ENCODE measurements around the gene MYOZ2. TPM values are rescaled to one million over a fixed set of nuclear protein-coding genes. Genes with fewer than 3 reads are reported as not detected.

Gene MYOZ2
- total RNA-seq, 1 donor from 2014 or later: not detected

- no peak overlapping the region for H3K4me3 ChIP-seq (ENCODE audit: low read depth, low read length)
- H3K36me3 ChIP-seq (ENCODE audit: control insufficient read depth, insufficient read depth, low read length): no peaks in the 10 kb centered on the region
- DNase-seq (ENCODE audit: low read depth): no peak
- no peaks in the 10 kb centered on the region for H3K27me3 ChIP-seq (ENCODE audit: control insufficient read depth, insufficient read depth, low read length)
- TF ChIP-seq, protein P1, sequence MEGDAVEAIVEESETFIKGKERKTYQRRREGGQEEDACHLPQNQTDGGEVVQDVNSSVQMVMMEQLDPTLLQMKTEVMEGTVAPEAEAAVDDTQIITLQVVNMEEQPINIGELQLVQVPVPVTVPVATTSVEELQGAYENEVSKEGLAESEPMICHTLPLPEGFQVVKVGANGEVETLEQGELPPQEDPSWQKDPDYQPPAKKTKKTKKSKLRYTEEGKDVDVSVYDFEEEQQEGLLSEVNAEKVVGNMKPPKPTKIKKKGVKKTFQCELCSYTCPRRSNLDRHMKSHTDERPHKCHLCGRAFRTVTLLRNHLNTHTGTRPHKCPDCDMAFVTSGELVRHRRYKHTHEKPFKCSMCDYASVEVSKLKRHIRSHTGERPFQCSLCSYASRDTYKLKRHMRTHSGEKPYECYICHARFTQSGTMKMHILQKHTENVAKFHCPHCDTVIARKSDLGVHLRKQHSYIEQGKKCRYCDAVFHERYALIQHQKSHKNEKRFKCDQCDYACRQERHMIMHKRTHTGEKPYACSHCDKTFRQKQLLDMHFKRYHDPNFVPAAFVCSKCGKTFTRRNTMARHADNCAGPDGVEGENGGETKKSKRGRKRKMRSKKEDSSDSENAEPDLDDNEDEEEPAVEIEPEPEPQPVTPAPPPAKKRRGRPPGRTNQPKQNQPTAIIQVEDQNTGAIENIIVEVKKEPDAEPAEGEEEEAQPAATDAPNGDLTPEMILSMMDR (IDR thresholded peaks at IDR 0.05; ENCODE audit: insufficient read depth, low read length, poor library complexity, severe bottlenecking): no peak
Observed at GRCh38 chr4:119184128-119184527, 48.5 kb downstream of the MYOZ2 start.

DNA sequence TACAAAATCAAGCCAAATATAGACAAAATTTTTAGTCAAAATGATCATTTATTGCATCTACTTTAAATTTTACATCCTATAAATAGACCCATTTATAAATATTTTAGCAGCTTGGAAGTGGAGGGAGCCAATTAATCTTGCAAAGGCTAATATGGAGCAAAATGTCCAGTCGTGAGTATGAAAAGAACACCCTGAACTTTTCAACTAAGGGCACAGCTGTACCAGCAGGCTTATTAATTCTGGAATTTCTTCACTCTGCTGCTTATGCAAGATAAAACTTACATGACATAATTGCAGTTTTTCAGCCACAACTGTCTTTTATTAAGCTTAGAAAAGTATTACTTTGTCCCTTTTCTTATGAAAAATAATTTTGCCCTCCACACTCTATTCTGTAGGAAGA is 54.0 kb downstream of the MYOZ2 start:
- no peaks in the 10 kb centered on the region for H3K36me3 ChIP-seq (ENCODE audit: control insufficient read depth, insufficient read depth, low read length)

DNA sequence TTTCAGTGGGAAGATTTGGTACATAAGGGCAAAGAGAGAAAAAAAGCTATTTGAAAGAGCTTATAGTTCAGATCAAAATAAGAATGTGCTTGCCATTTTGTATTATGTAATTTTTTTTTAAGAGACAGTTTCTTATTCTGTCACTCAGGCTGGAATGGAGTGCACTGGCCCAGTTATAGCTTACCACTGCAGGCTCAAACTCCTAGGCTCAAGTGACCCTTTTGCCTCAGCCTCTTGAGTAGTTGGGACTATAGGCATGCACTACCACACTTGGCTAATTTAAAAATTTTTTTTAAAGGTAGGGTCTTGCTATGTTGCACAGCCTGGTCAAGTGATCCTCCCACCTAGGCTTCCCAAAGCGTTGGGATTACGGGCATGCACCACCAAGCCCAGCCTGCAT is 54.7 kb downstream of the MYOZ2 start:
- Histone ChIP-seq H3K4me3 (ENCODE audit: low read depth, low read length) (no peak overlapping the region), H3K36me3 (ENCODE audit: control insufficient read depth, insufficient read depth, low read length) (no peaks in the 10 kb centered on the region), H3K27me3 (ENCODE audit: control insufficient read depth, insufficient read depth, low read length) (no peaks in the 10 kb centered on the region)
- TF ChIP-seq, protein P1 (IDR thresholded peaks at IDR 0.05; ENCODE audit: insufficient read depth, low read length, poor library complexity, severe bottlenecking): no peak
- no peak for DNase-seq (ENCODE audit: low read depth)

More for the DNA sequence above, 54.0 kb downstream of the MYOZ2 start:
- TF ChIP-seq, protein P1 (IDR thresholded peaks at IDR 0.05; ENCODE audit: insufficient read depth, low read length, poor library complexity, severe bottlenecking): no peak
- DNase-seq (ENCODE audit: low read depth): no peak
- H3K4me3 ChIP-seq (ENCODE audit: low read depth, low read length): no peak overlapping the region
- no peaks in the 10 kb centered on the region for H3K27me3 ChIP-seq (ENCODE audit: control insufficient read depth, insufficient read depth, low read length)

DNA sequence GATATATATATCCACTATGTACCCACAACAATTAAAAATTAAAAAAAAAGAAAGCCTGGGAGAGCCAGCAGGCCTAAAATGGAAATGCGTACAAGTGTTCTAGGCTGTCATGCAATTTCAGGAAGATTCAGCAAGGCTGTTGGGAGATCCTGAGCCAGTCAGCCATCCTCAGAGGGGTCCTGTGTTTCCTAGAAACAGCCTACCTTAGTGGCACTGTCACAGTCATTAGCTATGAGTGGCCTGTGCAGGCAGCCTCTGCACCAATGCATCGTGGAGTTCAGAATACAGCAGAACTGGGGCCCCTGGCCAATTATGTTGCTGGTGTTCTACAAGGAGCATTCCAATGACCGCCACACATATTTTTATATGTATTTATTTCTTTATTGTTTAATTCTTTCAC is 55.9 kb downstream of the MYOZ2 start:
- Histone ChIP-seq H3K36me3 (ENCODE audit: control insufficient read depth, insufficient read depth, low read length) (no peaks in the 10 kb centered on the region), H3K27me3 (ENCODE audit: control insufficient read depth, insufficient read depth, low read length) (no peaks in the 10 kb centered on the region), H3K4me3 (ENCODE audit: low read depth, low read length) (no peak overlapping the region)
- TF ChIP-seq, protein P1 (IDR thresholded peaks at IDR 0.05; ENCODE audit: insufficient read depth, low read length, poor library complexity, severe bottlenecking): no peak
- no peak for DNase-seq (ENCODE audit: low read depth)

GRCh38 chr4:119197772-119198212 is 62.2 kb downstream of the MYOZ2 start:
- no peak for DNase-seq (ENCODE audit: low read depth)
- TF ChIP-seq, protein P1 (IDR thresholded peaks at IDR 0.05; ENCODE audit: insufficient read depth, low read length, poor library complexity, severe bottlenecking): no peak
- no peaks in the 10 kb centered on the region for H3K27me3 ChIP-seq (ENCODE audit: control insufficient read depth, insufficient read depth, low read length)

GRCh38 chr4:119204916-119205315 is 69.3 kb downstream of the MYOZ2 start:
- DNase-seq (ENCODE audit: low read depth): no peak
- Histone ChIP-seq H3K36me3 (ENCODE audit: control insufficient read depth, insufficient read depth, low read length) (no peaks in the 10 kb centered on the region), H3K27me3 (ENCODE audit: control insufficient read depth, insufficient read depth, low read length) (no peaks in the 10 kb centered on the region), H3K4me3 (ENCODE audit: low read depth, low read length) (no peak overlapping the region)
- TF ChIP-seq, protein P1 (IDR thresholded peaks at IDR 0.05; ENCODE audit: insufficient read depth, low read length, poor library complexity, severe bottlenecking): no peak

More at GRCh38 chr4:119197772-119198212, 62.2 kb downstream of the MYOZ2 start:
- Histone ChIP-seq H3K4me3 (ENCODE audit: low read depth, low read length) (no peak overlapping the region), H3K36me3 (ENCODE audit: control insufficient read depth, insufficient read depth, low read length) (no peaks in the 10 kb centered on the region)
